NCI-H524 (cell line): ENCODE results near the gene HDAC4.

Experiments used
- DNase-seq, 2 experiments: peaks; one replicate each; lab custom pipeline; 2025; lab: John Stamatoyannopoulos, UW

The HDAC4 gene

GRCh38 chr2:239140346-239141020 is 260.3 kb downstream of the HDAC4 start:
- no peak for DNase-seq

- DNase-seq, result no peak
These were observed 261.3 kb downstream of the HDAC4 start for GRCh38 chr2:239139566-239139965.

- no peak for DNase-seq
These were observed 261.7 kb downstream of the HDAC4 start for GRCh38 chr2:239139101-239139500.

- no peak for DNase-seq
These were observed 262.2 kb downstream of the HDAC4 start for GRCh38 chr2:239138610-239139009.

- no peak for DNase-seq
These were observed 262.9 kb downstream of the HDAC4 start for GRCh38 chr2:239137898-239138283.

- no peak for DNase-seq
These were observed 263.5 kb downstream of the HDAC4 start for GRCh38 chr2:239137165-239137897.

GRCh38 chr2:239136762-239137161 is 264.1 kb downstream of the HDAC4 start:
- DNase-seq, result no peak

GRCh38 chr2:239136203-239136602 is 264.6 kb downstream of the HDAC4 start:
- no peak for DNase-seq

- no peak for DNase-seq
These were observed 265.3 kb downstream of the HDAC4 start for GRCh38 chr2:239135531-239135930.

- DNase-seq, result no peak
These were observed 266.8 kb downstream of the HDAC4 start for GRCh38 chr2:239133945-239134570.

- no peak for DNase-seq
These were observed 268.0 kb downstream of the HDAC4 start for GRCh38 chr2:239132786-239133185.

- DNase-seq, result no peak
These were observed 268.6 kb downstream of the HDAC4 start for GRCh38 chr2:239132156-239132709.

GRCh38 chr2:239131521-239131920 is 269.3 kb downstream of the HDAC4 start:
- no peak for DNase-seq

- no peak for DNase-seq
These were observed 270.0 kb downstream of the HDAC4 start for GRCh38 chr2:239130786-239131325.

GRCh38 chr2:239130041-239130440 is 270.8 kb downstream of the HDAC4 start:
- DNase-seq, result no peak

GRCh38 chr2:239129147-239129920 is 271.5 kb downstream of the HDAC4 start:
- no peak for DNase-seq

GRCh38 chr2:239128706-239129105 is 272.1 kb downstream of the HDAC4 start:
- DNase-seq, result no peak

GRCh38 chr2:239127513-239127912 is 273.3 kb downstream of the HDAC4 start:
- DNase-seq, result no peak

- no peak for DNase-seq
These were observed 274.8 kb downstream of the HDAC4 start for GRCh38 chr2:239125726-239126675.

GRCh38 chr2:239124152-239124899 is 276.5 kb downstream of the HDAC4 start:
- DNase-seq, result no peak
